MM.1S (cell line): ENCODE data around the gene KRT38.

Experiments
- DNase-seq: peaks from one replicate; pipeline ENCODE4 v3.0.0-alpha.2; 2015
- H2AFZ ChIP-seq: fragments of 300-600 bp; sonication (generic); 2 replicates; pipeline ENCODE4 v1.6.0; 2016; ENCODE audit warnings: antibody characterized with exemption, low read length
- H3F3A ChIP-seq: fragments of 300-600 bp; sonication (generic); 2 replicates; pipeline ENCODE4 v1.6.1; 2016; ENCODE audit warnings: mild to moderate bottlenecking, antibody characterized with exemption, low read length, moderate library complexity, mixed read lengths; ENCODE audit not compliant: insufficient read depth
- H3K27ac ChIP-seq: fragments of 300-600 bp; sonication (generic); 2 replicates; pipeline ENCODE4 v1.5.1; 2016; ENCODE audit warnings: mild to moderate bottlenecking, low read length
- H3K27me3 ChIP-seq: fragments of 300-600 bp; sonication (generic); replicated peaks from 2 replicates; pipeline ENCODE4 v1.6.0; 2016; ENCODE audit warnings: low read length; ENCODE audit not compliant: insufficient read depth
- H3K36me3 ChIP-seq: fragments of 300-600 bp; sonication (generic); replicated peaks from 2 replicates; pipeline ENCODE4 v1.6.1; 2016; ENCODE audit warnings: mild to moderate bottlenecking, low read length, mixed read lengths; ENCODE audit not compliant: insufficient read depth
- H3K4me1 ChIP-seq: fragments of 300-600 bp; sonication (generic); 2 replicates; pipeline ENCODE4 v1.6.1; 2016; ENCODE audit warnings: low read length, mixed read lengths
- H3K4me2 ChIP-seq: fragments of 300-600 bp; sonication (generic); 2 replicates; pipeline ENCODE4 v1.6.0; 2016; ENCODE audit warnings: low read depth, low read length
- H3K4me3 ChIP-seq: fragments of 300-600 bp; sonication (generic); 2 replicates; pipeline ENCODE4 v1.5.1; 2016; ENCODE audit warnings: low read length, mixed read lengths
- H3K79me2 ChIP-seq: fragments of 300-600 bp; sonication (generic); 2 replicates; pipeline ENCODE4 v1.6.1; 2016; ENCODE audit warnings: mixed run types, low read length, mixed read lengths
- H3K9ac ChIP-seq: fragments of 300-600 bp; sonication (generic); 2 replicates; pipeline ENCODE4 v1.6.1; 2016; ENCODE audit warnings: low read length, mixed read lengths
- H3K9me2 ChIP-seq: fragments of 300-600 bp; sonication (generic); replicated peaks from 2 replicates; pipeline ENCODE4 v1.6.1; 2016; ENCODE audit warnings: mild to moderate bottlenecking, low read length, mixed read lengths; ENCODE audit not compliant: insufficient read depth
- H3K9me3 ChIP-seq: fragments of 300-600 bp; sonication (generic); replicated peaks from 2 replicates; pipeline ENCODE4 v1.6.1; 2016; ENCODE audit warnings: mild to moderate bottlenecking, low read length, mixed read lengths; ENCODE audit not compliant: insufficient read depth
- H4K20me1 ChIP-seq: fragments of 300-600 bp; sonication (generic); 2 replicates; pipeline ENCODE4 v1.6.1; 2016; ENCODE audit warnings: mild to moderate bottlenecking, low read length, moderate library complexity, mixed read lengths; ENCODE audit not compliant: insufficient read depth
- CTCF ChIP-seq: fragments of 300-600 bp; sonication (generic); IDR thresholded peaks from 2 replicates; pipeline ENCODE4 v1.5.1; 2016; ENCODE audit warnings: antibody characterized with exemption, low read length, mixed read lengths
- EZH2 ChIP-seq: fragments of 300-600 bp; sonication (generic); optimal IDR thresholded peaks from 2 replicates; pipeline ENCODE3; 2017; ENCODE audit warnings: low read depth, mild to moderate bottlenecking, antibody characterized with exemption, low read length, mixed read lengths
- EZH2phosphoT487 ChIP-seq: fragments of 300-600 bp; sonication (generic); IDR thresholded peaks from 2 replicates; pipeline ENCODE4 v1.6.1; 2018; ENCODE audit warnings: antibody characterized with exemption, low read length

Gene KRT38

DNA sequence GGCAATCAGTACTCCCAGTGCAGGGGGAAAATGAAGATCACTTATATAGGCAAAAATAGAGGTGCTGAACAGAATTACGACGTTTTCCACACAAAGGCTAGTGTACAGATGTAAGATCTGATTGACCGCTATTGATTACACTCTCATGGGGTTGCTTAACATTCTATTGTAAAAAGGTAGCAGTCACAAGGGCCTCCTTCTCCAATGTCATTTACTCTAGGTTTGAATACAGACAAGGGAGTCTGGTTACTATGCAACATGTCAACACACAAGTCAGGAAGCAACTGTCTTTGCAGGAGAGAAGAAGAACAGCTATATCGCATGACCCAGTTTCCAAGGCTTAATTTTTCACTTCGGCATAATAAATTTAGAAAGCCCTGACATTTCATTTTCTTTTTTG lies 24.3 kb downstream of the KRT38 start:
- Histone ChIP-seq H2AFZ (no peak overlapping the region), H3K79me2 (no peaks in the 10 kb centered on the region), H4K20me1 (no peaks in the 10 kb centered on the region), H3K4me2 (no peak overlapping the region), H3K9me2 (no peaks in the 10 kb centered on the region), H3K27ac (no peak overlapping the region), H3F3A (no peaks in the 10 kb centered on the region), H3K9ac (no peak overlapping the region), H3K4me3 (no peak overlapping the region), H3K27me3 (no peaks in the 10 kb centered on the region), H3K4me1 (no peaks in the 10 kb centered on the region), H3K36me3 (no peaks in the 10 kb centered on the region), H3K9me3 (no peaks in the 10 kb centered on the region)
- DNase-seq, result no peak
- TF ChIP-seq CTCF, result no peak
- no peak for TF ChIP-seq EZH2phosphoT487
- TF ChIP-seq EZH2, result no peak

GRCh38 chr17:41415833-41416335 lies 24.9 kb downstream of the KRT38 start:
- Histone ChIP-seq H3K9ac (no peak overlapping the region), H3K27ac (no peak overlapping the region), H3K27me3 (no peaks in the 10 kb centered on the region), H3K4me1 (no peaks in the 10 kb centered on the region), H3K36me3 (no peaks in the 10 kb centered on the region), H3K9me2 (no peaks in the 10 kb centered on the region), H4K20me1 (no peaks in the 10 kb centered on the region), H3K9me3 (no peaks in the 10 kb centered on the region), H3F3A (no peaks in the 10 kb centered on the region), H3K4me2 (no peak overlapping the region), H3K79me2 (no peaks in the 10 kb centered on the region), H2AFZ (no peak overlapping the region), H3K4me3 (no peak overlapping the region)
- DNase-seq, result no peak
- TF ChIP-seq EZH2 (no peak), CTCF (no peak), EZH2phosphoT487 (no peak)

- no peak overlapping the region for H3K4me3 ChIP-seq
- TF ChIP-seq EZH2 (no peak), EZH2phosphoT487 (no peak), CTCF (no peak)
- no peaks in the 10 kb centered on the region for H4K20me1 ChIP-seq
- H3K9ac ChIP-seq, result no peak overlapping the region
- H3K4me2 ChIP-seq, result no peak overlapping the region
- H3K36me3 ChIP-seq, result no peaks in the 10 kb centered on the region
- no peaks in the 10 kb centered on the region for H3K9me3 ChIP-seq
- H2AFZ ChIP-seq, result no peak overlapping the region
- H3K9me2 ChIP-seq, result no peaks in the 10 kb centered on the region
- DNase-seq, result no peak
- no peak overlapping the region for H3K27ac ChIP-seq
- no peaks in the 10 kb centered on the region for H3K27me3 ChIP-seq
- no peaks in the 10 kb centered on the region for H3K4me1 ChIP-seq
- H3K79me2 ChIP-seq, result no peaks in the 10 kb centered on the region
- H3F3A ChIP-seq, result no peaks in the 10 kb centered on the region
These were observed 25.4 kb downstream of the KRT38 start for GRCh38 chr17:41415411-41415810.
